HG03097 (cell line): ENCODE results near the gene DSP.

Experiments
- ATAC-seq: cut with Tn5 transposase; IDR thresholded peaks from one replicate; pipeline ENCODE4 v1.9.1; 2021; ENCODE audit not compliant: unreplicated experiment, low FRiP score

Gene DSP

GRCh38 chr6:7558781-7559180, 17.3 kb downstream of the DSP start:
- no peak for ATAC-seq

GRCh38 chr6:7559196-7559595, 17.7 kb downstream of the DSP start:
- no peak for ATAC-seq

- no peak for ATAC-seq
These were observed 18.3 kb downstream of the DSP start for GRCh38 chr6:7559651-7560385.

GRCh38 chr6:7561153-7561964, 19.9 kb downstream of the DSP start:
- ATAC-seq: no peak

- no peak for ATAC-seq
These were observed 21.3 kb downstream of the DSP start for GRCh38 chr6:7562769-7563168.

- no peak for ATAC-seq
These were observed 24.6 kb downstream of the DSP start for GRCh38 chr6:7566107-7566506.

- ATAC-seq: no peak
These were observed 25.2 kb downstream of the DSP start for GRCh38 chr6:7566617-7567173.

GRCh38 chr6:7568021-7568420, 26.6 kb downstream of the DSP start:
- ATAC-seq: no peak

- no peak for ATAC-seq
These were observed 27.6 kb downstream of the DSP start for GRCh38 chr6:7569082-7569481.

- ATAC-seq: no peak
These were observed 30.9 kb downstream of the DSP start for GRCh38 chr6:7572213-7572943.

GRCh38 chr6:7574500-7574899, 33.0 kb downstream of the DSP start:
- ATAC-seq: no peak

GRCh38 chr6:7578516-7578915, 37.0 kb downstream of the DSP start:
- ATAC-seq: no peak

- ATAC-seq: no peak
These were observed 37.5 kb downstream of the DSP start for GRCh38 chr6:7578931-7579330.

GRCh38 chr6:7579851-7580250, 38.4 kb downstream of the DSP start:
- ATAC-seq: no peak

- ATAC-seq: no peak
These were observed 39.1 kb downstream of the DSP start for GRCh38 chr6:7580537-7580926.

GRCh38 chr6:7580927-7581618, 39.6 kb downstream of the DSP start:
- no peak for ATAC-seq

- ATAC-seq: no peak
These were observed 43.9 kb downstream of the DSP start for GRCh38 chr6:7585287-7585930.

GRCh38 chr6:7587631-7588100, 46.2 kb downstream of the DSP start:
- no peak for ATAC-seq

- ATAC-seq: no peak
These were observed 47.0 kb downstream of the DSP start for GRCh38 chr6:7588506-7588905.

- ATAC-seq: no peak
These were observed 47.8 kb downstream of the DSP start for GRCh38 chr6:7589221-7589620.
